ENCODE results near the gene COX6A1. TPM values are rescaled to one million over a fixed set of nuclear protein-coding genes. Genes with fewer than 3 reads are reported as not detected.

COX6A1 gene
- total and polyA plus RNA-seq, 2 donors (not counting 3 experiments of a cell fraction or from before 2014, with no cell fraction given) = 299 to 1,327 TPM

DNA sequence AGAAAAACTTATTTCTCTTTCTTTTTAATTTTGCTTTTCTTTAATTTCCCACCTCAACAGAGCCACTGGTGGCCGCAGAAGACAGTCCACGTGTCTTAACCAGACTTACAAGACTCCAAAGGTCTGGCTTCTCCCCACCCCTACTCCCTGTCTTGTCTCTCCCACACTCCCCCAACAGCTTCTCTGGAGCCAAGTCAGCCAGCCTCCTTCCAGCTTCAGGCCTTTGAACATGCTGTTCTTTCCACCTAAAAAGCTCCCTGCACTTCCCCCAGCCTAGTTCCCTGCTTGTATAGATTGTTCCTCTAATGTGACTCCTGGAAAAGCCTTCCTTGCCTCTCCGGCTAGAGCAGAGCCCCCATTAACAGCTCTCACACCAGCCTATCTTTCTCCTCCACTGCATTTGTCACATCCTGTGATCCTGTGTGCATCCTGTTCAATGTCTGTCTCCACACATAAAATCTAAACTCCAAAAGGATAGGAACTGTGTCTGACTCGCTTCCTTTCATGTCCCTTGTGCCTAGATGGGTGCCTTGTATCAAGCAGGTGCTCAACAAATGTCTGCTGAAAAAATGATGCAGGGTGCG lies 50.2 kb downstream of the COX6A1 start:
- TF ChIP-seq JUN (IDR thresholded peaks at IDR 0.05; ENCODE audit: borderline replicate concordance, insufficient read depth, insufficient read length, low read depth) (peak; percentile 24), GATA2 (IDR thresholded peaks at IDR 0.05; ENCODE audit: insufficient read depth, insufficient read length, low read depth, low read length) (peak; percentile 65), FOS (IDR thresholded peaks at IDR 0.05; ENCODE audit: borderline replicate concordance, insufficient read depth, low read length) (peak; percentile 39)
- TF ChIP-seq, protein P1, sequence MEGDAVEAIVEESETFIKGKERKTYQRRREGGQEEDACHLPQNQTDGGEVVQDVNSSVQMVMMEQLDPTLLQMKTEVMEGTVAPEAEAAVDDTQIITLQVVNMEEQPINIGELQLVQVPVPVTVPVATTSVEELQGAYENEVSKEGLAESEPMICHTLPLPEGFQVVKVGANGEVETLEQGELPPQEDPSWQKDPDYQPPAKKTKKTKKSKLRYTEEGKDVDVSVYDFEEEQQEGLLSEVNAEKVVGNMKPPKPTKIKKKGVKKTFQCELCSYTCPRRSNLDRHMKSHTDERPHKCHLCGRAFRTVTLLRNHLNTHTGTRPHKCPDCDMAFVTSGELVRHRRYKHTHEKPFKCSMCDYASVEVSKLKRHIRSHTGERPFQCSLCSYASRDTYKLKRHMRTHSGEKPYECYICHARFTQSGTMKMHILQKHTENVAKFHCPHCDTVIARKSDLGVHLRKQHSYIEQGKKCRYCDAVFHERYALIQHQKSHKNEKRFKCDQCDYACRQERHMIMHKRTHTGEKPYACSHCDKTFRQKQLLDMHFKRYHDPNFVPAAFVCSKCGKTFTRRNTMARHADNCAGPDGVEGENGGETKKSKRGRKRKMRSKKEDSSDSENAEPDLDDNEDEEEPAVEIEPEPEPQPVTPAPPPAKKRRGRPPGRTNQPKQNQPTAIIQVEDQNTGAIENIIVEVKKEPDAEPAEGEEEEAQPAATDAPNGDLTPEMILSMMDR (IDR thresholded peaks at IDR 0.05; ENCODE audit: extremely low read depth in 1 of 2, insufficient read depth in 1 of 2, low read depth in 1 of 2, low read length in 2 of 2) = no peak
- no peaks in the 10 kb centered on the region for H3K36me3 ChIP-seq (ENCODE audit: control insufficient read depth in 2 of 2, extremely low read depth in 1 of 2, insufficient read depth in 2 of 2, low read length in 2 of 2)
- H3K9ac ChIP-seq (replicated peaks; ENCODE audit: extremely low read depth, insufficient read depth, low read length) = peak overlapping the region; percentile 19
- intact Hi-C loops (cut with micrococcal nuclease) (no loop called here), dilution Hi-C loops (cut with MboI; ENCODE audit: extremely low pct_ligation_motif_present, low sequenced_read_pairs) (no loop called here)
- H4K20me1 ChIP-seq (replicated peaks; ENCODE audit: control insufficient read depth, extremely low read depth, insufficient read depth, low read length) = no peaks in the 10 kb centered on the region
- H3K4me2 ChIP-seq (ENCODE audit: insufficient read depth, low read length) = no peak overlapping the region
- H3K9me1 ChIP-seq (replicated peaks; ENCODE audit: control insufficient read depth, extremely low read depth, insufficient read depth, low read length) = no peaks in the 10 kb centered on the region
- peak overlapping the region; percentile 70 for H3K27ac ChIP-seq (ENCODE audit: insufficient read depth, low read depth, low read length)
- H3K4me3 ChIP-seq (replicated peaks in 1 of 3; ENCODE audit: insufficient read depth in 1 of 3, low read depth in 1 of 3, low read length in 3 of 3) = no peak overlapping the region
- H3K9me3 ChIP-seq (replicated peaks; ENCODE audit: control insufficient read depth, insufficient read depth, low read length) = no peaks in the 10 kb centered on the region
- H3K27me3 ChIP-seq (ENCODE audit: control insufficient read depth in 2 of 2, insufficient read depth in 2 of 2, low read length in 2 of 2) = no peaks in the 10 kb centered on the region
- peak; percentile 84 for FAIRE-seq
- DNase-seq (ENCODE audit: low read depth, low spot score) = peak; percentile 55
- no TSS peak for BruUV-seq (replicated peaks)
- H2AFZ ChIP-seq (ENCODE audit: low read depth, low read length) = no peak overlapping the region
- ChIA-PET CTCF (interaction anchor here (1.2 to 1.5 kb wide), 2 partner anchors 16 to 41 kb away, joined by 3 read pairs; partner anchors contain the start of gene COQ5), POLR2A (no interaction called here)
- H3K79me2 ChIP-seq (ENCODE audit: control insufficient read depth, insufficient read depth, low read length) = no peaks in the 10 kb centered on the region
- peaks cover 7% of the 10 kb centered on the region for H3K4me1 ChIP-seq (ENCODE audit: control insufficient read depth, extremely low read depth, insufficient read depth, low read length)

DNA sequence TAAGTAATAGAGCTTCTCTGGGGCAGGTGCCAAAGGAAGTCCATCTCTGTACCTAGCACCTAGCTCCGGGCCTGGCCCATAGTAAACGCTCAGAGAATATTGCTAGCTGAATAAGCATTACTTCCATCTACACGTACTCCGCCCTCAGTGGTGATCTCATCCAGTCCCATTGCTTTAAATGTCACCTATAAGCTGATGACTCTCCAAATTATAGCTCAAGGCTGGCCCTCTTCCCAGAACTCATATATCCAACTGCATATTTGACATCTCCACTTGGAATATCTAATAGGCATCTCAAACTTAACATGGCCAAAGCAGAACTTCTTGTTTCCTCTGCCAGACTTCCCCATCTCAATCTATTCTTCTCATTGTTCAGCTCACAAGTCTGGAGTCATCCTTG lies 51.1 kb downstream of the COX6A1 start:
- Histone ChIP-seq H3K9me3 (replicated peaks; ENCODE audit: control insufficient read depth, insufficient read depth, low read length) (no peaks in the 10 kb centered on the region), H3K9me1 (replicated peaks; ENCODE audit: control insufficient read depth, extremely low read depth, insufficient read depth, low read length) (no peaks in the 10 kb centered on the region), H3K36me3 (ENCODE audit: control insufficient read depth in 2 of 2, extremely low read depth in 1 of 2, insufficient read depth in 2 of 2, low read length in 2 of 2) (no peaks in the 10 kb centered on the region), H3K4me1 (ENCODE audit: control insufficient read depth, extremely low read depth, insufficient read depth, low read length) (peaks cover 7% of the 10 kb centered on the region), H2AFZ (ENCODE audit: low read depth, low read length) (no peak overlapping the region), H3K79me2 (ENCODE audit: control insufficient read depth, insufficient read depth, low read length) (no peaks in the 10 kb centered on the region), H3K4me3 (replicated peaks in 1 of 3; ENCODE audit: insufficient read depth in 1 of 3, low read depth in 1 of 3, low read length in 3 of 3) (no peak overlapping the region), H3K27me3 (ENCODE audit: control insufficient read depth in 2 of 2, insufficient read depth in 2 of 2, low read length in 2 of 2) (no peaks in the 10 kb centered on the region), H3K4me2 (ENCODE audit: insufficient read depth, low read length) (no peak overlapping the region), H3K9ac (replicated peaks; ENCODE audit: extremely low read depth, insufficient read depth, low read length) (no peak overlapping the region), H3K27ac (ENCODE audit: insufficient read depth, low read depth, low read length) (no peak overlapping the region), H4K20me1 (replicated peaks; ENCODE audit: control insufficient read depth, extremely low read depth, insufficient read depth, low read length) (no peaks in the 10 kb centered on the region)
- dilution Hi-C loops (cut with MboI; ENCODE audit: extremely low pct_ligation_motif_present, low sequenced_read_pairs) = no loop called here
- FAIRE-seq (no peak), DNase-seq (ENCODE audit: low read depth, low spot score) (no peak)
- no peak for TF ChIP-seq POLR2AphosphoS5 (IDR thresholded peaks at IDR 0.05; ENCODE audit: insufficient read depth, low read depth, low read length)
- CTCF ChIA-PET = interaction anchor here (0.8 kb wide), 1 partner anchor 15 kb away, joined by 4 read pairs; no protein-coding TSS in a partner anchor
- BruUV-seq (replicated peaks) = no TSS peak
- POLR2A ChIA-PET = no interaction called here
- intact Hi-C loops (cut with micrococcal nuclease) = no loop called here
